Measurements from ENCODE around the gene CLNS1A.
"Not testable (repeated sequence)": the region's sequence is repeated elsewhere in the genome, so short reads cannot be mapped to it uniquely, and the experiment has no call there.

DNA sequence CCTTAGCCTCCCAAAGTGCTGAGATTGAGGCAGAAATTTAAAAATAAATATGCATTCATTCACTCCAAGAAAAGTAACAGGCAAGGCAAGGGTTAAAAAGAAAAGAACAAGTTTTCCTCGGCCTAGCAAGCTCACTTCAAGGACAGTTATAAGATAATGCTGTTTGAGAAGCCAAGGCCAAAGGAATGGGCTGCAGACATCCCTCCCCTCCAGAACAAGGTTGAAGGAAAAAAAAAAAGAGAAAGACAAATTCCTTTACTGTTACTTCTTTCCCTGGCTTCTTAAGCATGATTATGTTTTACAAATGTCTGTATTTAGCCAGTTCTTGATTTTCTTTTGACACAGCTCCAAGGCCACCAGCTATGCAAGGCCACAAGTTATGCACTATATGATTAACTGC, 66.7 kb downstream of the CLNS1A start:
- TF ChIP-seq EZH2 (IDR thresholded peaks at IDR 0.05; ENCODE audit: low read depth); CTCF (conservative IDR thresholded peaks at IDR 0.05): not testable (repeated sequence)
